GM18867 (cell line): ENCODE results near the gene TXNRD2.

ENCODE experiments used
- ATAC-seq: cut with Tn5 transposase; IDR thresholded peaks from one replicate; pipeline ENCODE4 v1.9.1; 2021; ENCODE audit warnings: mild to moderate bottlenecking, moderate library complexity; ENCODE audit not compliant: unreplicated experiment

TXNRD2 gene

GRCh38 chr22:19941365-19942082 lies at the start of gene TXNRD2, which contains the start of gene COMT:
Gene TXNRD2, minus strand, starts transcription at chr22:19941818. Its CDS starts 15 bp downstream, at chr22:19941803.
Gene COMT, plus strand, starts transcription at chr22:19941772. Its CDS starts 20,755 bp downstream, at chr22:19962527.
- ATAC-seq = peak; percentile 58

GRCh38 chr22:19991395-19991644 lies 49.7 kb upstream of the TXNRD2 start:
- ATAC-seq = no peak

GRCh38 chr22:19990609-19991394 lies 49.2 kb upstream of the TXNRD2 start:
- ATAC-seq = no peak

GRCh38 chr22:19990188-19990587 lies 48.6 kb upstream of the TXNRD2 start:
- ATAC-seq = no peak

GRCh38 chr22:19989725-19990067 lies 48.1 kb upstream of the TXNRD2 start:
- no peak for ATAC-seq

- no peak for ATAC-seq
These were observed 47.5 kb upstream of the TXNRD2 start for GRCh38 chr22:19988965-19989724.

- no peak for ATAC-seq
These were observed 46.8 kb upstream of the TXNRD2 start for GRCh38 chr22:19988331-19988808.

GRCh38 chr22:19987394-19988306 lies 46.0 kb upstream of the TXNRD2 start:
- ATAC-seq = no peak

- peak; percentile 45 for ATAC-seq
These were observed 45.1 kb upstream of the TXNRD2 start for GRCh38 chr22:19986410-19987341.

GRCh38 chr22:19986011-19986409 lies 44.4 kb upstream of the TXNRD2 start:
- no peak for ATAC-seq

- ATAC-seq = no peak
These were observed 43.5 kb upstream of the TXNRD2 start for GRCh38 chr22:19984851-19985811.

GRCh38 chr22:19984201-19984753 lies 42.7 kb upstream of the TXNRD2 start:
- ATAC-seq = no peak

GRCh38 chr22:19983741-19984140 lies 42.1 kb upstream of the TXNRD2 start:
- ATAC-seq = no peak

- ATAC-seq = no peak
These were observed 41.5 kb upstream of the TXNRD2 start for GRCh38 chr22:19982991-19983578.

- no peak for ATAC-seq
These were observed 40.6 kb upstream of the TXNRD2 start for GRCh38 chr22:19981961-19982920.

- no peak for ATAC-seq
These were observed 39.7 kb upstream of the TXNRD2 start for GRCh38 chr22:19981171-19981960.
